ENCODE data around the gene KCNK10.

The KCNK10 gene

GRCh38 chr14:88184956-88185355 is 138.1 kb downstream of the KCNK10 start:
- no peak for DNase-seq (ENCODE audit: low read depth)

GRCh38 chr14:88181072-88181471 is 142.0 kb downstream of the KCNK10 start:
- DNase-seq (ENCODE audit: low read depth) = no peak

GRCh38 chr14:88179716-88180115 is 143.4 kb downstream of the KCNK10 start:
- no peak for DNase-seq (ENCODE audit: low read depth)

- no peak for DNase-seq (ENCODE audit: low read depth)
Measured at GRCh38 chr14:88170333-88170732, 152.7 kb downstream of the KCNK10 start.

GRCh38 chr14:88168498-88169165 is 154.4 kb downstream of the KCNK10 start:
- DNase-seq (ENCODE audit: low read depth) = peak; percentile 37

- no peak for DNase-seq (ENCODE audit: low read depth)
Measured at GRCh38 chr14:88168025-88168424, 155.0 kb downstream of the KCNK10 start.

GRCh38 chr14:88166616-88167015 is 156.5 kb downstream of the KCNK10 start:
- DNase-seq (ENCODE audit: low read depth) = peak; percentile 31

GRCh38 chr14:88164906-88165534 is 158.0 kb downstream of the KCNK10 start:
- DNase-seq (ENCODE audit: low read depth) = no peak

- no peak for DNase-seq (ENCODE audit: low read depth)
Measured at GRCh38 chr14:88163731-88164255, 159.3 kb downstream of the KCNK10 start.

- DNase-seq (ENCODE audit: low read depth) = no peak
Measured at GRCh38 chr14:88156127-88156526, 166.9 kb downstream of the KCNK10 start.

- no peak for DNase-seq (ENCODE audit: low read depth)
Measured at GRCh38 chr14:88154926-88155325, 168.1 kb downstream of the KCNK10 start.

- no peak for DNase-seq (ENCODE audit: low read depth)
Measured at GRCh38 chr14:88154321-88154720, 168.7 kb downstream of the KCNK10 start.

GRCh38 chr14:88146881-88147649 is 176.0 kb downstream of the KCNK10 start:
- no peak for DNase-seq (ENCODE audit: low read depth)

- DNase-seq (ENCODE audit: low read depth) = no peak
Measured at GRCh38 chr14:88143810-88144209, 179.3 kb downstream of the KCNK10 start.

- no peak for DNase-seq (ENCODE audit: low read depth)
Measured at GRCh38 chr14:88142997-88143396, 180.1 kb downstream of the KCNK10 start.

GRCh38 chr14:88140874-88141273 is 182.2 kb downstream of the KCNK10 start:
- DNase-seq (ENCODE audit: low read depth) = no peak

- no peak for DNase-seq (ENCODE audit: low read depth)
Measured at GRCh38 chr14:88137327-88137726, 185.7 kb downstream of the KCNK10 start.

Measured in ELR (cell line).